SIG-M5 treated with dmso at 0.1 percent for 504 hours (cell line): ENCODE measurements around the gene BCL2L11.

Source experiments
- DNase-seq: peaks from one replicate; lab custom pipeline; 2025; ENCODE audit not compliant: unreplicated experiment; lab: John Stamatoyannopoulos, UW

BCL2L11 gene

GRCh38 chr2:111167863-111168162 is 47.1 kb downstream of the BCL2L11 start:
- DNase-seq: no peak

DNA sequence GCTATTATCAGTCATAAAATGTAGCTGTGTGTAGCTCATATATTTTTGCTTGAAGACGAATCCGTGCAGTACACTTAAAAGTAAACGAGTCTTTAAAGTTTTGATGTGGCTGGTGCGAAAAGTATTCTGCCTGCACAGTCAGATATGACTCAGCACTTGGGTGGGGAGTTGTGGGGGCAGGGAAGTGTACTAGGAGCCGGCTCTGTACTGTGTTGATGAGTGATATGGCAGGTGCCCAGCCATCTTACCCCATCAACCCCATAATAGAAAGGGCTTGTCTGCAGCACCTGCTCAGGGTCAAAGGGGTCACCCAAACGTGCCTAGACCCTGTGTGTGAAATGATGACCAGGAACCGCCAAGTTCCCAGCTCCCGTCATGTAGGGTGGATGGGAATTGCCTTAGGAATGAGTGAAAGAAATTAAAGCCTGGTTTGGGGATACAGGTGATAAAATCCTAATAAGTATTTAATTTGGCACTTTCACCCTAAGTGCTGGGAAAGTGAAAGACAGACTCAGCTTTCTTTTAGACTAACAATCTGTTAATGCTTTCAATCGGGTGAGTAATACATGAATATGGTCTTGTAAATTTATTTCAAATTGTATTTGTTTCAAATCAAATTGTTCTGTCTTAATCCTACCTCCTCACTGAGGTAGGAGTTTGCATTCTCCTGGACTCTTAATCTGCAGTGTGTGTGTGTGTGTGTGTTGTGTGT is 48.0 kb downstream of the BCL2L11 start:
- peak; percentile 26 for DNase-seq

DNA sequence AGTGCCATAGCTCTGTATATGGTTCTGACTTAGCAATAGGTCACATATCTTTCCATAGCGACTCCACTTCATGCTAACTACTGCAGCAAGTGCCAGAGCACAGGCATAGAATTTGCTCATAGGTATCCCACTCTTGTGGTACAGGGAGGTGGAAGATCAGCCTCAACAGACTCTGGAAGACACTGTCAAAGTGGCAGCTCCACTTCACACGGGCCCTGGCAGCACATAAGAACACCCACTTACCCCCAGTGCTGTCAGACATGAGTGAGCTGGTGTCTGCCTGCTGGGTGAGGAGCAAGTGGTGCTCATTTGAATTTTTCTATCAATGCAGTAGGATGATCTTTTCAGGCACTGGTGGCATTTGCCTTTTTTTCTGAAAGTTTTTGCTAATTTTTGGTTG is 48.6 kb downstream of the BCL2L11 start:
- no peak for DNase-seq

DNA sequence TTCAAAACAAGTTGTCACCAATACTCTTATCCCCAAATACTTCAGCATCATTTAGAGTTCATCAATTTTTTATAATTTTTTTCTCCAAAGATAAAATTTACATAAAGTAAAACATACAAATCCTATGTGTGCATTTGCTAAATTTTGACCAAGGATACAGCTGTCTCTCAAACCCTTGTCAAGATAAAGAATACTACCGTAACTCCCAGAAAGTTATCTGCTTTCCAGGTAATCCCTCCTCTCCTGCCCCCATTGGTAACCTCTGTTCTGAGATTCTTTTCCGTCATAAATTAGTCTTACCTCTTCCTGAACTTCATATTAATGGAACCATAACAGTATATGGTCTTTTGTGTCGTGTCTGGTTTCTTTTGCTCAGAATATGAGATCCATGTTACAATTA is 49.2 kb downstream of the BCL2L11 start:
- no peak for DNase-seq

DNA sequence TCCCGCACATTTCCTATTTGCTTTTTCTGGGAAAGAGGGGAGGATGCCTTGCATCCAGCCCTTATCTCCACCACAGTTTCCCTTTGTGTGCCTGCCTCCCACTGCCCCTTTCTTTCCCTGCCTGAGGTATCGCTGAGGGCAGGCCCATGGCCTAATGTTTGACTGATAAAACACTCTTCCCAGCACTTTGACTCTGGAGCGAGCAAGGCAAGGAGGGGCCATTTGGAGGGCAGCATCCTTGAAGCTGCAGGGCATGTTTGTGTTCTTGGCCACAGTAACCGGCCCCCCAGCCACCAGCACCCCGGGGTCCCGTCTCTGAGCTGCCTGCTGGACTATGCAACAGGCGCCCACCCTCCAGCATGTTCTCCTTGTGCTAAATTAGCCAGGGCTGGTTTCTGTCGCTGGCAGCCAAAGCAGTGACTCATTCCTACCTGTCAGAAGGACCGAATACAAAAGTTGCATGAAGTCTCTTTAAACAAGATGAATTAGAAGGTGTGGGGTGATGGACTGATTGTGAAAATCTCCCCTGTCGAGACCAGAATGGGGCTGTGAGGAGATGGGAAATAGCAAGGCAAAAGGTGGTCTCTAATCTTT is 50.7 kb downstream of the BCL2L11 start:
- DNase-seq: no peak

DNA sequence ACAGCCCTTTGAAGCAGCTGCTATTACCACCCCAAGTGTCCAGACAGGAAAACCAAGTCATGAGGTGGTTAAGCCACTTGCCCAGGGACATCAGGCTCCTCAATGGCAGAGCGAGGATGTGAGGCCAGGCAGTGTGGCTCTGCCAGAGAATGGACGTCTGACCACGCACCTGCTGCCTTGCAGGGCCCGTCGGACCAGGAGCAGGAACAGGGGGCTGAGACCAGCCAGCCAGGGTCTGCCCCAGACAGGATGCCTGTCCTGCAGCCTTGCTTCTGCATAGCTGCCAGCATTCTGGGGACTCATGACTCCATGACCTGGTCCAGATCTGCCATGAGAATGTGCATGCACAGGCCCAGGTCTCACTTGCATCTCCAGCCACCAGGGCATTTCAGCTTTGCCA is 52.0 kb downstream of the BCL2L11 start:
- DNase-seq: no peak

DNA sequence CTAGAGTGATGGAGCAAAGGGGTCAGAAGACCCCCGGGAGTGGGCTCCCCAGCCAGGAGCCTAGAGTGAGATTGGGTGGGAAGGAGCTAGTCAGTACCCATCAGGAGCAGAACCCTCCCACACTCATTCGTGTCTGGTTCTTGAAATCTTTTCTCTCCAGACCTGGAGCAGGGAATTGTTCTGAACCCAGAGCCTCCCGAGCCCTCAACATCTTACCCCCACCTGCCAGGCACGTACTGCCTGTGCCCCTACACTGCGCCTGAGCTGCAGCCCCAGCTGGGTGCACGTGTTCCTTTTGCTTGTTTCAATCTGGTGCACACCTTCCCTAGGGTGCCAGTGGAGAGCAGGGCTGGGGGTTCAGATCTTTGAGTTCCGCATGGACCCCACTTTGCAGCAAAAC is 52.6 kb downstream of the BCL2L11 start:
- DNase-seq: no peak

GRCh38 chr2:111173856-111174255 is 53.1 kb downstream of the BCL2L11 start:
- DNase-seq: no peak

GRCh38 chr2:111175615-111176014 is 54.9 kb downstream of the BCL2L11 start:
- no peak for DNase-seq

- no peak for DNase-seq
These were observed 55.7 kb downstream of the BCL2L11 start for GRCh38 chr2:111176388-111176787.

DNA sequence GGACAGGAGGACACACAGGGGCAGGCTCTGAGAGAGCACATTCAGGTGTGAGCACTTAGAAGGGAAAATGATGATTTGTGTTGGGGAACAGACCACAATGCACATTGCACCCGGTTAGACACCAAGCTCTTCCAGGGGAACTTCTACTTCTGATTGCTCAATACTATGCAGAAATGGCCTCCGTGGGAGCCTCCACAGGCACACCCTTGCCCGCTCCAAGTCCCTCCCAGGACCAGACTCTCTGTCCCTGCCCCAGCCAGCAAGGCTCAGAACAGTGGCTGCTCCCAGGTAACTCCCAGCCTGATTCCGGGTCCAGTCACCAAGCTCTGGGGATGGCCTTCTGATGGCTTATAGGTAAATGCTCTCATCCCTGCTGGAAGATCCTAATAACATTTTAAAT is 56.2 kb downstream of the BCL2L11 start:
- DNase-seq: peak; percentile 44

- DNase-seq: no peak
These were observed 57.6 kb downstream of the BCL2L11 start for GRCh38 chr2:111178296-111178695.

DNA sequence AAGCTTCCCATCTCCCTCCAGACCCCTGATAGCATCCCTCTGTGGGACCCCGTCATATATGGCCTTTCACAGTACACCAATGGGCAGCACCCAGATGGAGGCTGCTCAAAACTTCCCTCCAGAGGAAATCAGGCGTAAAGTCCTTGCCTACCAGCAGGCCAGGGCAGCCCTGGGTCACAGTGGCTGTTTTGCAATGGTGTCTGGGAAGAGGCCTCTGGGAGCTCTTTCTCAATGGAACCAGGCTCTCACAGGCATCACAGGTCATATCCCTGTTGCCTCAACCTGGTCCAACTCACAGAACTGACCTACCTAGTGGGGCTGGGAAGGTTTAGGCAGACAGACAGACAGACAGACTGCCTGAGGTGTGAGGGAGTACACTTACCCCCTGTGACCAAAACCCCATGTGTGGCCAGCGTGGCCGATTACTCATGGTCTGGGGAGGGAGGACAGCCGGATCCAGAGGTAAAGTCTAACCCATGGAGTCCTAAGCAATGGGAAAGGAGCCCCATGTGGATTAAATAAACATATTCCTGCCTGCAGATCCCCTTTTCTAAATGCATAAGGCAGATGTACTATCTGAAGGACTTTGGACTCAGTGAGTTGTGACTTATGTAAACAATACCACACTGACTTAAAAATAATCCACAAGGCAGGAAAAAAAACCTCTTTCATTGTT is 58.2 kb downstream of the BCL2L11 start:
- DNase-seq: no peak

DNA sequence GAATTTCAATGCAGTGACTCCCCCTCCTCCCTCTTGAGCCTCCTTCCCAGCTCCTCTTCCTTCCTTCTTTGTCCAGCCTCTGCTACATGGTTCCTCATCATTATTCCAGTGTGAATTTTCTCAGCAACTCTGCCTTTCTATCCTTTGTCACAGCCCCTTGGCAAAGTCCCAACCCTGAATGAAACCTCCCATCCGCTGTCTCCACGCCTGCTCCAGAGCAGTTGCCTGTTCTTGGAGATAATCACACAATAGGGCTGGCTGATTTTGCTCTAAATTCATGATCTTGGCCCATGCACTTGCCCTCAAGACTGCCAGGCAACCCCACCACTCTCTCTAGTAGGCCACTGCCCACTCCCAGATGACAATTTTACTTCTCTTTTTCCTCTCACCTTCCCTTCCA is 61.4 kb downstream of the BCL2L11 start:
- DNase-seq: no peak

DNA sequence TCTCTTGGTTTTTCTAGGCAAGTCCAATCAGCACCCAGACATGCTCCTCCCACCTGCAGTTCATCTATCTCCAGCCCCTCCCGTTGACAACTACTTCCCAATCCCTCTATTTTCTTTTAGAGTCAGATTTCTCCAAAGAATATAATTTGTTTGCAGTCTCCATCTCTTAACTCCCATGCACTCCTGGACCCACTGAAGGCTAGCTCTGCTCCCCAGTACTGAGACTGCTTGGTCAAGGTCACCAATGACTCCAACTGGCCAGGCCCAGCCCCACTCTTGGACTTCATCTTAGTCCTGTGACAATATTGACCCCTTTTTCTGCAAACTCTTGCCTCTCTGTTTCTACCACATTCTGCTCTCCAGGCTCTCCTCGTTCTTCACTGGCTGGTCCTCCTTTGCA is 62.0 kb downstream of the BCL2L11 start:
- no peak for DNase-seq

DNA sequence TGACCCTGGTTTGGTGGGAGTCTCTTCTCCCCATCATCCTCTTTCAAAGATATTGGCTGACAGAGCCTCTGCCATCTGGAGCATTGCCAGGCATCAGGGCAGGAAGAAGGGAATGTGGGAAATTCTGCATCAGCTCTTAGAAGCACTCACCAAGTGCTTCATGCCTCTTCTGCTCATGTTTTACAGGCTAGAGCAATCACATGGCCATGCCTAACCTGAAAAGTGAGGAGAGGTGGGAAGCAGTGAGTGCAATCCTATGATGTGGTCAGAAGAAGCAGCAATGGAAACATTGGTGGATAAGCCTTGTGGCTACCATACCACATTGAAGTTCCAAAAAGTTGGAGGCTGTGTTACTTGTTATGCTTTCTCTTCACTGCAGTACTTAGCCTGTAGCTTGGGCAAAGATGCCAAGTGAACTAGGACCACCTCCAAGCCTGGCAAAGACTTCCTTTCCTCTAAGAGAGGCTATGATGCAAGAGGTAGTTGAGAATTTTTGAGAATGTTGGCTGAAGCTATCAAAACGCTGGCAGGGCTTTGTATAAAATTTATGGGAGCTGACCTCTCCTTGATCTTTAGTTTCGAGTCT is 64.1 kb downstream of the BCL2L11 start:
- DNase-seq: no peak

DNA sequence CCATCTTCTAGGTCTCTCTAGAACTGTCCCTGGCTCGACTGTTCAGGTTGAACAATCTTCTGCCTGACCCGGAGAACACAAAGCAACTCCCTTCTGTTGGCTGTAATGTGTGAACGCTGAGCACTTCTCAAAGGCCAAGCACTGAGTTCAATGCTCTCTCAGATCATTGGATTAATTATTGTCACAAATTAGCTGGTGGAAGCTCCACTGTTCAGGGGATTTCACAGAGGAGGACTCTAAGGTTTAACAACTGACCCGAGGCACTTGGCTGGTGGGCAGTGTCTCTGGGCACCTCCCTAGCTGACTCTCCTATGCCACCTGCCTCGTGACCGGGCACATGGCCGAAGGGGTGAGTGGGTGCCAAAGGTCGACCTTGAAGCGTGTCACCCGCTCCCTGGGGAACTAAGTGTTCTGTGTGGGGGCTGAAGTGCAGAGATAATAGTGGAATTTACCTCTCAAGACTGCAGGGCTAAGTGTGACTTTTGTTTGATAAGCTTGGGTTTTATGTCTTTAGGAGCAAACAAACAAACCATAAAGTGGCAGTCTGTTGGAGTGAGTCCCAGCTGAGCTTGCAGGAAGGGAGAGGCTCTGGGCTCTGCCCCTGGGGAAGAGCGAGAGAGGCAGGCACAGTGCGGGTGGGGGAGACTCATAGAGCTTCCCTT is 64.8 kb downstream of the BCL2L11 start:
- no peak for DNase-seq

GRCh38 chr2:111186121-111186715 is 65.5 kb downstream of the BCL2L11 start:
- no peak for DNase-seq

DNA sequence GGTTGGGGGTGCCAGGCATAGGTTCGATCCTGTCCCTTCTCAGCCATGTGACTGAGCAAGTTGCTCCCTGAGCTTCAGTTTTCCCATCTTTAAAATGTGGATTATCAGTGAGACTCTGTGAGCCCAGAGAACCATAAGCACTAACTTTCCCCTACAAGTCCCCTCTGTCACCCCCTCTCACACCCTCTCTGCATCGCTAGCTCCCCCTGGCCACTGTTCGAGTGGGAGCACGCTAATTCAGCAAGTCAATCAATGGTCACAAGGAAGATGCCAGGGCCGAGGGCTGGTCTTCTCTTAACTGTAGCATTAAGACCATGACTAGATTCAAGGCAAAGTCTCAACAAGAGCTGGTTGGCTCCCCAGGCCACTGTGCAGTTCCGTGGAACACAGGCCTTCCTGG is 66.2 kb downstream of the BCL2L11 start:
- DNase-seq: no peak

GRCh38 chr2:111188681-111189080 is 68.0 kb downstream of the BCL2L11 start:
- DNase-seq: no peak

GRCh38 chr2:111189106-111189505 is 68.4 kb downstream of the BCL2L11 start:
- DNase-seq: no peak
